ENCODE measurements around the gene PRG3. TPM values are rescaled to one million over a fixed set of nuclear protein-coding genes. Genes with fewer than 3 reads are reported as not detected.
A peak's percentile ranks its signal among the peaks of the same experiment; 100 is the strongest.

Gene PRG3
- total and polyA plus RNA-seq, 7 donors, result not detected

DNA sequence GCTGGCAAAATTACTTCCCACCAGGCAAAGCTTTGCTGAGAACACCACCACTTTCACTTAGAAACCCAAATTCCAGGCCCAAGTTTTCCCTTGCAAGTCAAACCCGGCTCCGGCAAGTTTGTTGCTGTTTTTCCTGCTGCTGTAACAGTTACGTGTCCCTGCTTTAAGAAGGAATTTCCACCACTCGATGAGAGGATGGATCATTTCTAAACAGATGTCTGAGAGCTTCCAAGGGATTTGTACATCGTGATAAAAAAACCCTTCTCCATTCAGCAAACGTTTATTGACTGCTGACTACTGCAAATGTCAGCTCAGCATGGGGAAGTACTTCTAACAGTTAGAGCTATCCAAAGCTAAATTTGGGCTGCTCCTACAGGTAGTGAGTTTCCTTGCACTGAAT is 23.1 kb downstream of the PRG3 start:
- TF ChIP-seq, protein P1, sequence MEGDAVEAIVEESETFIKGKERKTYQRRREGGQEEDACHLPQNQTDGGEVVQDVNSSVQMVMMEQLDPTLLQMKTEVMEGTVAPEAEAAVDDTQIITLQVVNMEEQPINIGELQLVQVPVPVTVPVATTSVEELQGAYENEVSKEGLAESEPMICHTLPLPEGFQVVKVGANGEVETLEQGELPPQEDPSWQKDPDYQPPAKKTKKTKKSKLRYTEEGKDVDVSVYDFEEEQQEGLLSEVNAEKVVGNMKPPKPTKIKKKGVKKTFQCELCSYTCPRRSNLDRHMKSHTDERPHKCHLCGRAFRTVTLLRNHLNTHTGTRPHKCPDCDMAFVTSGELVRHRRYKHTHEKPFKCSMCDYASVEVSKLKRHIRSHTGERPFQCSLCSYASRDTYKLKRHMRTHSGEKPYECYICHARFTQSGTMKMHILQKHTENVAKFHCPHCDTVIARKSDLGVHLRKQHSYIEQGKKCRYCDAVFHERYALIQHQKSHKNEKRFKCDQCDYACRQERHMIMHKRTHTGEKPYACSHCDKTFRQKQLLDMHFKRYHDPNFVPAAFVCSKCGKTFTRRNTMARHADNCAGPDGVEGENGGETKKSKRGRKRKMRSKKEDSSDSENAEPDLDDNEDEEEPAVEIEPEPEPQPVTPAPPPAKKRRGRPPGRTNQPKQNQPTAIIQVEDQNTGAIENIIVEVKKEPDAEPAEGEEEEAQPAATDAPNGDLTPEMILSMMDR (IDR thresholded peaks at IDR 0.05), result no peak
- Histone ChIP-seq H3K27ac (peak overlapping the region; percentile 54), H3K27me3 (ENCODE audit: insufficient read depth in 3 of 3, low read length in 2 of 3) (no peaks in the 10 kb centered on the region), H3K4me1 (peaks cover 7% of the 10 kb centered on the region), H3K4me3 (no peak overlapping the region), H3K36me3 (ENCODE audit: insufficient read depth in 1 of 2, low read depth in 1 of 2) (no peaks in the 10 kb centered on the region), H3K9me3 (no peaks in the 10 kb centered on the region)
- 20 to 27% (median 21%) methylated on average over 6 of the region's 6 CpGs for WGBS, 3 donors
- ATAC-seq (no peak), DNase-seq (no peak)
- intact Hi-C loops (cut with DNase I), result no loop called here

DNA sequence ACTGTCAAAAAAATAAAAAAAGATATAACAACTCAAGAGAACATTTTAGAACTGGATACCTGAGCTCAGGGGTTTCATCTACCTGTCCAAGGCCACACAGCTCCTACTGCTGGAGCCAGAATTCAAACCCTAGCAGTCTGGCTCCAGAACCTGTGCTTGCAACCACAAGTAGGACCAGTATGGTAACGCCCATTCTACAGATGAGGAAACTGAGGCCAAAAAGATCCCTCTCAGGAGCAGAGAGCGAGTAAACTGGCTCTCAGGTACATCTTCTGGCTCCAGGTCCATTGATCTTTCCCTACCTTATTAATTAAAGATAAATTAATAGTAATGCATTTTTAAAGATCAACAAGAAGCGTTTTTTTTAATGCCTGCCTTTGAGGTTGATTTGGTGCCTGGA is 23.6 kb downstream of the PRG3 start:
- Histone ChIP-seq H3K27me3 (ENCODE audit: insufficient read depth in 3 of 3, low read length in 2 of 3) (no peaks in the 10 kb centered on the region), H3K4me3 (no peak overlapping the region), H3K36me3 (ENCODE audit: insufficient read depth in 1 of 2, low read depth in 1 of 2) (no peaks in the 10 kb centered on the region), H3K9me3 (no peaks in the 10 kb centered on the region), H3K4me1 (peaks cover 7% of the 10 kb centered on the region), H3K27ac (peak overlapping the region; percentile 54)
- intact Hi-C loops (cut with DNase I), result no loop called here
- WGBS, 3 donors, result 89 to 93% (median 92%) methylated on average over 3 of the region's 3 CpGs
- DNase-seq (no peak), ATAC-seq (no peak)
- TF ChIP-seq, protein P1 (IDR thresholded peaks at IDR 0.05), result no peak

DNA sequence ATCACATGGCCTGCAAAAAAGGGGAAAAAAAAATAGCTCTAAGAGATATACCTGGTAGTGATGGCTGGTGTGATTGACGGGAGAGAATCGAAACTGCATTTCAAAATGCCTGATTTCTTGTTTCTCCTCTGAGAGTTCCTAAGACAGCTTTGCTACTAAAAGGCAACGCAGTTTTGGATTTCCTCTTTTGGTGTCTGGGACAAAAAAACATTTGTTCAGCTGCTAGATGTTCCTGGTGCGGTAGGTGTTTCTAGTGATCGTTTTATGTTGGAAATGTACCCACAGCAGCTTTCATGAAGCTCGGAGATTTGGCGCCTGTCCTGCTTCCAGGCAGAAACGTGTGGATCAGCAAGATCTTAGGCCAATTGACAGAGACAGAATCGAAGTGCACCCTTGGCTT is 24.7 kb downstream of the PRG3 start:
- H3K27me3 ChIP-seq (ENCODE audit: insufficient read depth in 3 of 3, low read length in 2 of 3), result no peaks in the 10 kb centered on the region
- WGBS, 3 donors, result 50 to 67% (median 61%) methylated on average over 9 of the region's 9 CpGs
- no peak for DNase-seq
- H3K4me1 ChIP-seq, result peaks cover 7% of the 10 kb centered on the region
- no peak overlapping the region for H3K27ac ChIP-seq
- intact Hi-C loops (cut with DNase I), result no loop called here
- H3K36me3 ChIP-seq (ENCODE audit: insufficient read depth in 1 of 2, low read depth in 1 of 2), result no peaks in the 10 kb centered on the region
- H3K9me3 ChIP-seq, result no peaks in the 10 kb centered on the region
- H3K4me3 ChIP-seq, result no peak overlapping the region
- TF ChIP-seq, protein P1 (IDR thresholded peaks at IDR 0.05), result no peak
- ATAC-seq, result no peak

DNA sequence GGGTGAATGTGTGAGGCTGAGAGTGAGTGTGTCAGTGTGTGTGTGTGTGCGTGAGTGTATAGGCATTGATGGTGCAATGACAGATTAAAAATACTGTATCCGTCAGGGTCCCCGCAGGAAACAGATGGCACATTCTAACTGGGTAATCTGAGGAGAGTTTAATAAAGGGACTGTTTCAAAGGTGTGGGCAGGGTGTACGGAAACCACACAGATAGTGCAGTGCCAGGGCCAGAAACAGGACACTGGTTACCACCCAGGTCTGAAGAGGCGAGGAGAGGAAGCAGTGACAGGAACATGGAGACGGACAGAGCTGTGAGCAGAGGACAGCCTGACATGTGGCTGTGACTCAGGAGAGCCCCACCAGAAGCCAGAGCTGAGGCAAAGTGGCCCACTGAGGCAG is 26.3 kb downstream of the PRG3 start:
- TF ChIP-seq, protein P1 (IDR thresholded peaks at IDR 0.05), result no peak
- Histone ChIP-seq H3K27ac (no peak overlapping the region), H3K27me3 (ENCODE audit: insufficient read depth in 3 of 3, low read length in 2 of 3) (no peaks in the 10 kb centered on the region), H3K4me3 (no peak overlapping the region), H3K9me3 (no peaks in the 10 kb centered on the region), H3K36me3 (ENCODE audit: insufficient read depth in 1 of 2, low read depth in 1 of 2) (no peaks in the 10 kb centered on the region), H3K4me1 (peaks cover 7% of the 10 kb centered on the region)
- 55 to 75% (median 70%) methylated on average over 6 of the region's 6 CpGs for WGBS, 3 donors
- intact Hi-C loops (cut with DNase I), result no loop called here
- DNase-seq (no peak), ATAC-seq (peak in 3 of 4 donors; percentile 25 to 30 (median 29))

DNA sequence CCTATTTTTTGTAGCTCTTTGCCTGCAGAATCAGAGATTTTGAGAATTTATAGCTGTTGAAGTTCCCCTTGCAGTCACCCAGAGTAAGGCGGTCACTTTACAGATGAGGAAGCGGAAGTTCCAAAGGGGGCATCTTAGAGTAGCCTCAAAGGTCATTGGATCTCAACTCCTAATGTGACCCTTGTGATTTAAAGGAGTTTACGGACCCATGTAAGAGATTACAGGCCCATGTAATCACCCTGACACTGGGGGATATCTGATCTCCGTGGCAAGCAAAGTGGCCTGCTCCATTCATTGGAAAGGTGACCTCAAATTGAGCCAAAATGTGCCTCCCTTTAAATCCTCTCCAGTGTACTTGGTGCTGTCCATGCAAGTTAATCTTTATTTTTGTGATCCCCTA is 27.1 kb downstream of the PRG3 start:
- Histone ChIP-seq H3K9me3 (no peaks in the 10 kb centered on the region), H3K4me3 (no peak overlapping the region), H3K27ac (no peak overlapping the region), H3K36me3 (ENCODE audit: insufficient read depth in 1 of 2, low read depth in 1 of 2) (no peaks in the 10 kb centered on the region), H3K4me1 (peaks cover 5% of the 10 kb centered on the region), H3K27me3 (ENCODE audit: insufficient read depth in 3 of 3, low read length in 2 of 3) (no peaks in the 10 kb centered on the region)
- intact Hi-C loops (cut with DNase I), result no loop called here
- ATAC-seq (no peak), DNase-seq (no peak)
- WGBS, 3 donors, result 64 to 72% (median 65%) methylated on average over 4 of the region's 4 CpGs
- TF ChIP-seq, protein P1 (IDR thresholded peaks at IDR 0.05), result no peak
